Measurements from ENCODE around the gene C5orf52. TPM values are rescaled to one million over a fixed set of nuclear protein-coding genes. Genes with fewer than 3 reads are reported as not detected.

Gene C5orf52
- total RNA-seq, result not detected
- long read RNA-seq, result 0 reads

GRCh38 chr5:157670662-157671591 is at the start of gene C5orf52:
Gene C5orf52 (plus strand): TSS chr5:157671533. CDS start chr5:157671615, 82 bp downstream.
- DNase-seq (peak; percentile 61), ATAC-seq (peak; percentile 75)
- intact Hi-C loops (cut with micrococcal nuclease), result no loop called here

GRCh38 chr5:157624144-157624543 is 47.2 kb upstream of the C5orf52 start:
- DNase-seq, result no peak
- intact Hi-C loops (cut with micrococcal nuclease), result no loop called here
- no peak for ATAC-seq

- DNase-seq, result no peak
- ATAC-seq, result no peak
- intact Hi-C loops (cut with micrococcal nuclease), result no loop called here
Observed at GRCh38 chr5:157626831-157627230, 44.5 kb upstream of the C5orf52 start.

GRCh38 chr5:157630341-157630740 is 41.0 kb upstream of the C5orf52 start:
- intact Hi-C loops (cut with micrococcal nuclease), result no loop called here
- ATAC-seq, result no peak
- no peak for DNase-seq

GRCh38 chr5:157640406-157641066 is 30.8 kb upstream of the C5orf52 start:
- DNase-seq (no peak), ATAC-seq (no peak)
- intact Hi-C loops (cut with micrococcal nuclease), result no loop called here

GRCh38 chr5:157648275-157648990 is 22.9 kb upstream of the C5orf52 start:
- intact Hi-C loops (cut with micrococcal nuclease), result no loop called here
- ATAC-seq (no peak), DNase-seq (no peak)

GRCh38 chr5:157649101-157649500 is 22.2 kb upstream of the C5orf52 start:
- intact Hi-C loops (cut with micrococcal nuclease), result no loop called here
- no peak for ATAC-seq
- DNase-seq, result no peak

- peak; percentile 24 for ATAC-seq
- intact Hi-C loops (cut with micrococcal nuclease), result no loop called here
- no peak for DNase-seq
Observed at GRCh38 chr5:157650991-157651611, 20.2 kb upstream of the C5orf52 start.

- DNase-seq (peak; percentile 83), ATAC-seq (peak; percentile 98)
- intact Hi-C loops (cut with micrococcal nuclease), result no loop called here
Observed at GRCh38 chr5:157651623-157652376, 19.5 kb upstream of the C5orf52 start.

- intact Hi-C loops (cut with micrococcal nuclease), result no loop called here
- no peak for ATAC-seq
Observed at GRCh38 chr5:157652377-157652692, 19.0 kb upstream of the C5orf52 start, which contains the start of gene SOX30. Gene SOX30 (minus strand): TSS chr5:157652438. CDS start chr5:157652078, 360 bp downstream.

GRCh38 chr5:157657516-157657915 is 13.8 kb upstream of the C5orf52 start:
- intact Hi-C loops (cut with micrococcal nuclease), result no loop called here
- no peak for DNase-seq
- no peak for ATAC-seq

More at GRCh38 chr5:157652377-157652692, 19.0 kb upstream of the C5orf52 start, which contains the start of gene SOX30:
- no peak for DNase-seq

GRCh38 chr5:157658893-157659292 is 12.4 kb upstream of the C5orf52 start:
- ATAC-seq (no peak), DNase-seq (no peak)
- intact Hi-C loops (cut with micrococcal nuclease), result no loop called here

- no peak for DNase-seq
- no peak for ATAC-seq
- intact Hi-C loops (cut with micrococcal nuclease), result no loop called here
Observed at GRCh38 chr5:157659868-157660660, 11.3 kb upstream of the C5orf52 start.

GRCh38 chr5:157665467-157666070 is 5.8 kb upstream of the C5orf52 start:
- intact Hi-C loops (cut with micrococcal nuclease), result no loop called here
- DNase-seq, result no peak
- no peak for ATAC-seq

GRCh38 chr5:157668356-157668755 is 3.0 kb upstream of the C5orf52 start:
- intact Hi-C loops (cut with micrococcal nuclease), result no loop called here
- ATAC-seq, result no peak
- DNase-seq, result no peak

- ATAC-seq (no peak), DNase-seq (no peak)
- intact Hi-C loops (cut with micrococcal nuclease), result no loop called here
Observed at GRCh38 chr5:157669701-157670097, 1.6 kb upstream of the C5orf52 start.

GRCh38 chr5:157671592-157672330 is 428 bp downstream of the C5orf52 start:
- no peak for DNase-seq
- ATAC-seq, result no peak
- intact Hi-C loops (cut with micrococcal nuclease), result no loop called here
